T47D (cell line): Measurements from ENCODE around the gene KCTD12.

Experiments used
- DNase-seq, 2 experiments: peaks; one replicate each; pipeline versions ENCODE4 v3.0.0 to v3.0.0-alpha.2; 2011 to 2012; ENCODE audit warnings: low read depth in 1 of 2, low spot score in 1 of 2
- JUND ChIP-seq: IDR thresholded peaks from 2 replicates; pipeline ENCODE4 v1.6.1; 2012; ENCODE audit warnings: low read depth
- in situ Hi-C: cut with HindIII; loops from 2 replicates; pipeline ENCODE4 v1.10.0; 2016; ENCODE audit warnings: low sequenced_read_pairs, low pct_unique_long_range_greater_than_20kb

Gene KCTD12

GRCh38 chr13:76884186-76884906 lies 1.9 kb downstream of the KCTD12 start:
- TF ChIP-seq JUND: no peak
- in situ Hi-C loops: no loop called here
- DNase-seq: peak in 1 of 2 experiments; percentile 8

DNA sequence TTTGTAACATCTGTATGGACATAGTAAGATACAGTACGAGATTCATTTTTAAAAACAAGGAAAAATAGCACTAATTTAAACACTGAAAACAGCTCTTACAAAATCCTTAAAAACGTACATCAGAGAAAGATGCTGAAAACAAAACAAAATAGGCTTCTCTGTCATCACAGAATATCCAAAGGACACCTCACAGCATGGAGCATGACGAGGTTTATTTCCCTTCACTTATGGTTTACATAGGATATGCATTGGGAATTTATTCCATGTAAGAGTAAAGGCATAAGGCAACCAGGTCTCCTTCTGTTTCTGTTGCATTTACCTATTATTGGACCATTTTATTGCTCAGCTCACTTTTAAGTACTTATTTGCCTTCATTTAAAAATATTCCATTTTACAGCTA lies 3.0 kb downstream of the KCTD12 start:
- in situ Hi-C loops: no loop called here
- DNase-seq: no peak
- TF ChIP-seq JUND: no peak

DNA sequence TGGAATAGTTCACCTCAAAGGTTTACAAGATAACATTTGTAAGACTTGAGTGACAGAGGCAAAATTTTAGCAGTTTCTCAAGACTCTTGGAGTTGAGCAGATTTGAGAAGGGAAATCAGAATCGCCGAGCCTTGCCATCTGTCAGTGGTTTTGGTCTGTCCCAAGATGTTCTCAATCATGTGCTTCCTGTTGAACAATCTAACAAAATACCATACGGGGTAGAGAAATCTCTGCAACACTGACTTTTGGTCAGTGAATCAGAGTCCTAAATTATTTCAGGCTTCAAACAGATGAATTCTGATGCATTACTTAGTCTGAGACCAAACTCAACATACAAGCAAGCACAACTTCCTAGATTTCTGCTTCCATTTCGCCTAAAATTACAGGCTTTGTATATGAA lies 3.8 kb downstream of the KCTD12 start:
- no peak for TF ChIP-seq JUND
- DNase-seq: no peak
- in situ Hi-C loops: no loop called here

DNA sequence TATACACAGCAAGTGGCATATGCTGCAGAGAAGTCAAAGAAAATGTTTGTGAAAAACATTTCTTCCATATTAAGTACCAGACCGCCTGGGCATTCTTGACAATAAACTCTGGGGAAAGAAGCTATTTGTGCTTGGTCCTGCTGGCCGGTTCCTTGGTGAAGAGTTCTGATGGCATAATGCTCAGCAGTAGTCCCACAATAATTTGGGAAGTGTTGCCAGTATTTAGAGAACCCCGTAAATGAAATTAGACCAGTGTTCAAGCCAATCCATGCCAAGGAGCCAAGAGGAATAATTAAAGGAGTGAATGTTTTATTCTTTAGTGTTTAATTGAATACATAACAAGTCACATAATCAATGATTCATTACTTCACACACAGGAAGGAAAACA lies 6.3 kb downstream of the KCTD12 start:
- no peak for TF ChIP-seq JUND
- in situ Hi-C loops: no loop called here
- DNase-seq: no peak

GRCh38 chr13:76879203-76879882 lies 6.9 kb downstream of the KCTD12 start:
- in situ Hi-C loops: no loop called here
- TF ChIP-seq JUND: no peak
- no peak for DNase-seq

GRCh38 chr13:76878043-76878442 lies 8.2 kb downstream of the KCTD12 start:
- in situ Hi-C loops: no loop called here
- no peak for TF ChIP-seq JUND

DNA sequence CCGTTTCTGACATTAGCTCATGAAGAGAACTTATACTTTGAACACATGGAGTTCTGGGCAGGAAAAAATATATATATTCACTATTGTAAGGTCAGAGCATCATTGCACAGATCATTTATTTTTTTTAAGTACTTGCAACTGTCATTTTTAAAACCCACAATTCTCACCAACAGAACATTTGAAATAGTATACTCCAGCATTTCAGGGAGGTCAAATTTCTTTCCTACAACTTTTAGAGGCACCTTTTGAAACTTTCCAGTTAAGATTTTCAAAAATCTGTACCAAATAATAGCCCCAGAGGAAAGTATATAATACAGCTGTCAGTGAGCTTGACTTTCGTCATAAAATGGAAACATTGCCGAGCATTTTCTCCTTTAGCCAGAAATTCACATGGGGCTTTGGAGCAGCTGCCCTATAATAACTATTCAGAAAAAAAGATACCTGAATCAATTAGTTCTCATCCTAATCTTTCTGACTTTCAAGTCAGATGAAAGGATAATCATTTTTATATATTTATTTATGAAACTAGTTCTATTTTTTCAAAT lies 10.9 kb downstream of the KCTD12 start:
- in situ Hi-C loops: no loop called here
- TF ChIP-seq JUND: no peak

More at GRCh38 chr13:76878043-76878442, 8.2 kb downstream of the KCTD12 start:
- DNase-seq: no peak

DNA sequence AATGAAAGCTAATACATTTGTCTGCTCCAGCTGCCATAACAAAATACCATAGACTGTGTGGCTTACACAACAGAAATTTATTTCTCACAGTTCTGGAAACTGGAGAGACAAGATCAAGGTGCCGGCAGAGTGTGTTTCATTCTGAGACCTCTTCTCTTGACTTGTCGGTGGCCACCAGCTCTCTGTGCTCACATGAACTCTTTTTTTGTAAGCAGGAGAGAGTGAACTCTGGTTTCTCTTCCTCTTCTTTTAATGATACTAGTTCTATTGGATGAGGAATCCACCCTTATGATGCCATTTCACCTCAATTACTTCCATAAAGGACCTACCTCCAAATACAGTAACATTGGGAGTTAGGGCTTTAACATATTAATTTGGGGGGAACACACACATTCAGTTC lies 11.7 kb downstream of the KCTD12 start:
- DNase-seq: no peak
- in situ Hi-C loops: no loop called here
- TF ChIP-seq JUND: no peak

More for the DNA sequence above, 10.9 kb downstream of the KCTD12 start:
- DNase-seq: no peak

DNA sequence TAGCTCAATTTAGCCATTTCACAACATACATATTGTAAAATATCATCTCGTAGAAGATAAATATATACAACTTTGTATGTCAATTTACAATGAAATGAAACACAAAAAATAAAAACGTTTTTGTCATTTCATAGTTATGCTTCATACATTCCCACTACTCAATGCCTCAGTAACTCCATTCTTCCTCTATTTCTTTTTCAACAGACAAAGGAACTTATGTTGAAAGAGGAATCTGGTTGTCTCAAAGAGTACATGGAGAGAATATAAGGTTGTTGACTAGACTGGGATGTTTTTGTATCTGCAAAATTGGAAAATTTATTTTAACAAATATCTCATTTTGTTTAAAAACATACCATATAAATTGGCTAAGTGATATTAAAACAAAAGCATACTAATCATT lies 12.8 kb downstream of the KCTD12 start:
- no peak for TF ChIP-seq JUND
- in situ Hi-C loops: no loop called here
- no peak for DNase-seq

DNA sequence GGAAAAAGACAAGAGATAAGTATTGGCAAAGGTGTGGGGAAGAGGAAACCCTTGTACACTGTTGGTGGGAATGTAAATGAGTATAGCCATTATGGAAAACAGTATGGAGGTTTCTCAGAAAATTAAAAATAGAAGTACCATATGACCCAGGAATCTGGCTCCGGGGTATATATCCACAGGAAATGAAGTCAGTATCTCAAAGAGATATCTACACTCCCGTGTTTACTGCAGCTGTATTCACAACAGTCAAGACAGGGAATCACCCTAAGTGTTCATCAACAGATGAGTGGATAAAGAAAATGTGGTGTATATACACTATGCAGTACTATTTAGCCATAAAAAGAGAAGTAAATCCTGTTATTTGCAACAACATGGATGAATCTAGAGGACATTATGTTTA lies 13.5 kb downstream of the KCTD12 start:
- TF ChIP-seq JUND: no peak
- in situ Hi-C loops: no loop called here
- no peak for DNase-seq

DNA sequence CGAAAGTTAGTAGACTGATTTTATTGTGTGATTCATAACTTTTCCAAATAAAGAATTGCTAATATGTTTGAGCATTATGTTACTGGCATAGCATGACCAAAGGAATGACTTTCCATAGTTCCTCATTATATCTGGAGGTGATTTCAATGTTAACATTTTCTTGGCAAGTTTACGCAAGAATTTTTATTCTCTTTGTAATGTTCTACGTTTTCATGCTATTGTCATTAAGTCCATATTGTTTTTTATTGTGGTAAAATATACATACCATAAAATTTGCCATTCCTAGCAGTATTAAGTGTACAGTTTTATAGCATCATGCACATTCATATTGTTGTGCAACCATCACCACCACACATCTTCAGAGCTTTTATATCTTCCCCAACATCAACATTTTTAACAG lies 14.8 kb downstream of the KCTD12 start:
- in situ Hi-C loops: no loop called here
- no peak for DNase-seq
- TF ChIP-seq JUND: no peak

DNA sequence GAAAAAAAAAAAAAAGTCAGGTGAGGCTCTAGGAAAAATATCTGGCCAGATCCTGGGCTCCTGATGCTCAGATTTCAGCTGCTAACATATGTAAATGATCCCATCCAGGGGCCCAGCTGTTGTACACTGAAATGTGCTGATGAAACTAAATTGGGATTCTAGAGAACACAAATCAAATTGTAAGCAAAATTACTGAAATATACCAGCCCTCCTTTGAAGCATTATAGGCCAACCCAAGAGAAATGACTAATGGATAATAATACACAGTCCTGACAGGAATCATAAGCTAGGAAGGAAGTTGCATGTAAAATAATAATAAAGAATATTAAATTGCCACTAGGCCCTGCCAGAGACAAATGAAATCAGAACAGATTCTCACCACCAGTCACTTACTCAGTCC lies 17.8 kb downstream of the KCTD12 start:
- in situ Hi-C loops: no loop called here
- TF ChIP-seq JUND: no peak
- no peak for DNase-seq

DNA sequence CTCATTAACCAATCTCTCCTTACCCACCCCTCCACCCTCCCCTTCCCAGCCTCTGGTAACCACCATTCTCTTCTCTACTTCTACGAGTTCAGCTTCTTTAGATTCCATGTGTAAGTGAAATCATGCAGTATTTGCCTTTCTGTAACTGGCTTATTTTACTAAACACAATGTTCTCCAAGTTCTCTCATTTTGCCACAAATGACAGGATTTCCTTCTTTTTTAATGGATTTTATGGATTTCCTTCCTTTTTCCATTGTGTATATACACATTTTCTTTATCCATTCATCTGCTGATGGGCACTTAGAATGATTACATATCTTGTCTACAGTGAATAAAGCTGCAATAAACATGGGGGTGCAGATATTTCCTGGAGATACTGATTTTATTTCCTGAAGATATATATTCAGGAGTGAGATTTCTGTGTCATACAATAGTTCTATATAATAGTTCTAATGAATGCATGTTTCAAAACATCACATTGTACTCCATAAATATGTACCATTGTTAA lies 20.2 kb downstream of the KCTD12 start:
- in situ Hi-C loops: no loop called here
- no peak for DNase-seq
- TF ChIP-seq JUND: no peak
